Measurements from ENCODE around the gene HECA.
"Not testable (repeated sequence)": the region's sequence is repeated elsewhere in the genome, so short reads cannot be mapped to it uniquely, and the experiment has no call there.

Gene HECA, protein sequence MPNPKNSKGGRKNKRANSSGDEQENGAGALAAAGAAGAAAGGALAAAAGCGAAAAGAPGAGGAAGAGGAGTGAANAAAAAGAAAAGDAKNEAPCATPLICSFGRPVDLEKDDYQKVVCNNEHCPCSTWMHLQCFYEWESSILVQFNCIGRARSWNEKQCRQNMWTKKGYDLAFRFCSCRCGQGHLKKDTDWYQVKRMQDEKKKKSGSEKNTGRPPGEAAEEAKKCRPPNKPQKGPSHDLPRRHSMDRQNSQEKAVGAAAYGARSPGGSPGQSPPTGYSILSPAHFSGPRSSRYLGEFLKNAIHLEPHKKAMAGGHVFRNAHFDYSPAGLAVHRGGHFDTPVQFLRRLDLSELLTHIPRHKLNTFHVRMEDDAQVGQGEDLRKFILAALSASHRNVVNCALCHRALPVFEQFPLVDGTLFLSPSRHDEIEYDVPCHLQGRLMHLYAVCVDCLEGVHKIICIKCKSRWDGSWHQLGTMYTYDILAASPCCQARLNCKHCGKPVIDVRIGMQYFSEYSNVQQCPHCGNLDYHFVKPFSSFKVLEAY

DNA sequence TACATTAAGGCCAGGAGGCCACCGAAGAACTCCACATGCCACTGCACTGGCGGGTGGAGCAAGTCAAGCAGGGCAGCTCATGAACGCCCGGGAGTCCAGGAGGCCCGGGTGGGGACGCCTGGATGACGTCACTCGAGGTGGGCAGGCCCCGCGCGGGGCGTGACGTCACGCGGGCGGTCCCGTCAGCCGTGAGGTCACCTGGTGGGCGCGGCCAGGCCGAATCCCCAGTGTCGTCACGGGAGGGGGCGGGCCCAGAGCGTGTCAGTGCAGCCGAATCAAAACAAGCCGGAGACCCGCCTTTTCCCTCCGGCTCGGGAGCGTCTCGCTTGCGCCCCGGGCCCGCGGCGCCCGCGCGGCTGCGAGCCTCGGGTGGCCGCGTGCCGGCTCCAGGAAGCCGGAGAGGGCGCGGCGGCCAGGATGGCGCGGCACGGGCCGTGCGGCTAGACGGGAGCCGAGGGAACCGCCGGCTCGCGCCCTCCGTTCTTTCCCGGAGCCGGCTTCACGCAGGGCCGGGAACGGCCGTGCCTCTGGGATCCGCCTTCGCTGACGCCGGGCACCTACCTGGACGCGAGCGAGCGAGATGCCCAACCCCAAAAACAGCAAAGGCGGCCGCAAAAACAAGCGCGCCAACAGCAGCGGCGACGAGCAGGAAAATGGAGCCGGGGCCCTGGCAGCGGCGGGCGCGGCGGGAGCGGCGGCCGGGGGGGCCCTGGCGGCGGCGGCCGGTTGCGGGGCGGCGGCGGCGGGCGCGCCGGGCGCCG lies at the start of gene HECA:
TSS of gene HECA (plus strand) at position 264 of the 761 bp plus-strand sequence. CDS start at position 581, 317 bp downstream.
- peak; percentile 100 for DNase-seq

DNA sequence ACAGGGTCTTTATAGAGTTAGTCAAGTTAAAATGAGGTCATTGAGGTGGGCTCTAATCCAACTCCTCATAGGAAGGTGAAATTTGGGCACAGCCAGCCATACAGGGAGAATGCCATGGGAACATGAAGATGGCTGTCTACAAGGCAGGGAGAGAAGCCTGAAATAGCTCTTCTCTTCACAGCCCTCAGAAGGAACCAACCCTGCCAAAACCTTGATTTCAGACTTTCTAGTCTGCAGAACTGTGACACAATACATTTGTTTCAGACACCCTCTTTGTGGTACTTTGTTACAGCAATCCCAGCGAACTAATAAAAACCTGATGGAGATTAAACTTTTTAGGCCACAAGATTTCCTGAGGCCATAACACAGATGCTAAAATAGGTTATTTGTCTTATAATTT lies 43.1 kb upstream of the HECA start:
- DNase-seq, result no peak

DNA sequence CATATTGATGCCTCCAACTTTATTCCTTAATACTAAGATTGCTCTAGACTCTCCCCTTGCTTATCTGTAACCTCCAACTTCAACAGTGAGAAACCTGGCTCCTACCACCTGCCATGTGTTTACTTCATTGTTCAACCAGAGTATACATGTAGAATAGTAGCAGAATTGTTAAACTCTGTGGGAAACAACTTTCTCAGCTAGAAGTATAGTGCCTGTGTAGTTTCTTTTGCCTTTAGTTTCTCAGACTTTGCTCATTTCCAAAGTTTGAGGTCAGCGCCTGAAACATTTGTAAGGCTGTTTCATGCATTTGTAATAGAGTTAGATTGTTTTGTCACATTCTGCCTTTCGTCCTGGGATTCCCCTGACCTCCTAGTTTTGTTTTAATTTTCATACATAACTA lies 34.9 kb upstream of the HECA start:
- DNase-seq, result no peak

DNA sequence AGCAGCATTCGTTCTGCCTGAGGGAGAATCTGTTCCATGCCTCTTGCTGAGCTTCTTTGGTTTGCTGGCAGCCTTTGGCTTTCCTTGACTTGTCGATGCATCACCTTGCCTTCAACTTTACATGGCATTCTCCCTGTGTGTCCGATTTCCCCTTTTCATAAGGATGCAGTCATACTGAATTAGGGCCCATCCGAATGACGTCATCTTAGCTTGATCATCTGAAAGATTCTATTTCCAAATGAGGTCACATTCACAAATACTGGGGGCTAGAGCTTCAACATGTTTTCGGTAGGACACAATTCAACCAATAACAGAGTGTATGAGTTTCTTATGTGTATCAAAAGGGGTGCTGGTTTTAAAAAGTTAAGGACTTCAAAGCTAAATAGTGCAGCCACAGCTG lies 27.8 kb upstream of the HECA start:
- no peak for DNase-seq

DNA sequence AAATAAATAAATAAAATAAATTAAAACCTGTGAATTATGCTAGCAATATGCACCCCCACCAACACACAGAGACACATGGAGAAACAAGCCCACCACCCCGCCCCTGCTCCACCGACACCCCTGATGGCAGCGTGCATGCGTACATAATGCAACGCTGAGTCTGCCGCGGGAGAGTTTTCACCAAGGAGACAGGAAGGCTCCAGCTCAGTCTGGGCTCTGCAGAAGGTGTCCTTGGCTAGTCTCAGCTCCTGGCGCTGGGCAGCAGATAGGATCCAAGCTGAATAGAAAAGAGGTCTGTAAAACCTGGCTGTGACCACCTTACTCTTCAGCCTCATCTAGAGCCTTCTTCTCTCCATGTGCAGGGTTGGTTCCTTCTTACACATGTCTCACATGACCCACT lies 26.5 kb upstream of the HECA start:
- no peak for DNase-seq

DNA sequence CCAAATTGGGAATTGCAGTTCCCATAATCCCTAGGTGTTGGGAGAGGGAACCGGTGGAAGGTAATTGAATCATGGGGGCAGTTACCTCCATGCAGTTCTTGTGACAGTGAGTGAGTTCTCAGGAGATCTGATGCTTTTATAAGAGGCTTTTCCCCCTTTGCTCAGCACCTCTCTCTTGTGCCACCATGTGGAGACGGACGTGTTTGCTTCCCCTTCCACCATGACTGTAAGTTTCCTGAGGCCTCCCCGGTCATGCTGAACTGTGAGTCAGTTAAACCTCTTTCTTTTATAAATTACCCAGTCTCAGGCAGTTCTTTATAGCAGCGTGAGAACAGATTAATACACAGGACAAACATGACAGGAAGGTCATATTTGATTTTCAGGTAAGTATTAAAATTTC lies 25.3 kb upstream of the HECA start:
- no peak for DNase-seq

DNA sequence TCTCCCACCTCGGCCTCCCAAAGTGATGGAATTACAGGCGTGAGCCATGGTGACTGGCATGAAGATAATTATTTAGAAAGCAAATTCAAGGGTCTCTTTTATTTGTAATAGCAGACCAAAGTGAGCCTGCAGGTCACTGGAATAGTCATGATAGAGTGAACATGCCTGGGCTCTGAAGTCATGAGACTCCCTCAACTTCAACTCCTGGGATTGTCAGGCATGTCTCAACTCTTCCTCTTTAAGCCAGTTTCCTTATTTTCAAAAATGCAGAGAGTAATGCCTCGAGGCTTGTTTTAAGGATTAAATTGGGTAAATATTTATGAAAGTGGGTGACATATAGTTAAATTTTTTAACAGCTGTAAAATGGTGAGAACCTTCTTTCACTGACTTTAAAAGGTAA lies 22.7 kb upstream of the HECA start:
- DNase-seq, result no peak

DNA sequence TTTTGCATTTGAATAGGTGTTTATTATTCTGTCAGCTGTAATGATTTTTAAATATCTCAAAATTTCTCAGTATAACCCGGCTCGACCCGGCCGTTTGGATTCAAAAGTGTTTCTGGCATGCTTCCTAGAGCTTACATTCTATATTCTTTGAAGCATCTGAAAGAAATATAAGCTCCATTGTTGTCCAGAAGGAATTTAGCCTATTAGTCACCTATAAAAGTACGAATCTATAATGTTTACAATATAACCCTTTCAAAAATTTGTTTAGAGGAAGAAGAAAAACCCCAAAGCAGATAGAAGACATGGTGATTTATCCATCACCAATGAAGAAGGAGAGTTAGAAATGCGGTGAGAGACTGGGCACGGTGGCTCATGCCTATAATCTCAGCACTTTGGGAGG lies 22.3 kb upstream of the HECA start:
- DNase-seq, result no peak

DNA sequence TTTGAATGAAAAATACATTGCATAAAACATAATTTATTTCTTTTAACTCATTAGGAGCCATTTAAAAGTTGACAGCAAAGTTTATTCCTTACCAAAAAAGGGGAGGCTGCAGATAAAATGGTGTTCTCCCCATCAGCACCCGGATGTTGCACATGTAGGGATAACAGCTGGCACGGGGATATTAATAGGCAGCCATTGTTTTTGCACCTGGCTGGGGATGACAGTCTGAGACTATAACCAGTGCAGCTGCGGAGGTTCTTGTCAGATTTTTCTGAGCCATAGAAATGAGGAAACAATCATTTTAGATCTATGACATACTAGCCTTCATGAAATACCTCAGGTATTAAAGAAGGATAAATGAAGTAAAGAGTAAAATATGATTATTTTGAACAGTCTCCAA lies 20.1 kb upstream of the HECA start:
- DNase-seq, result no peak

DNA sequence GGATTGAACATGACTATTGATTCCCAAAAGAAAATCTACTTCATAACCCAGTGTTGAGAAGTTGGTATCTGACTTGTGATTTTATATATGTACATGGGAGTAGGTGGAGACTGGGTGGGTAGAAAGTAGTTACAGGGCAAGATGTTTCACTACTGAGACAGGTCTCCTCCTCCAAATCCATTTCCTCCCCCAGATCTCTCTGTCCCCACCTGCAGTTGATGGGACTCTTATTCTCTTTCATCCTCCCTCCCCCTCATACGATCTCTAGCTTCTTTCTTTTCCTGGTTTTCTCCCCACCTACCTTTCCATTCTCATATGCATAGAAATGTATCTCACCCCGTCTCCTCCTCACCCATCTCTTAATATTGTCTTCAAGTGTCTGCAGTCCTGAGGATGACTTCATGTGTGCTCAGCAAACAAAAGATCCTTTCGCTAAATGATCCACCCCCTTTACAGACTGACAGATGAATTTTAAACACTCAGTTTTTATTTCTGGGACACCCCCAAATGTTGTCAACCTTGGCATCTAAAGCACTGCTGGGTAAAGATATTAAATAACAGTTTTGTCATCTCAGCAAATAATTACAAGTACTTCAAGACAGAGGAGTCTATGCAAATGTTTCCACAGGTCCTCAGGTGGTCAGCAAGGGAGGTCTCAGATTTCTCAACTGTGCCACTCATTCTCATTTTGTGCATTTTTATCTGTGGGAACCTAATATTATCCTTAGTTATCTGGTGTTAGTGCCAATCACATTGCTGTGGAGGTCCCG lies 18.7 kb upstream of the HECA start:
- no peak for DNase-seq

DNA sequence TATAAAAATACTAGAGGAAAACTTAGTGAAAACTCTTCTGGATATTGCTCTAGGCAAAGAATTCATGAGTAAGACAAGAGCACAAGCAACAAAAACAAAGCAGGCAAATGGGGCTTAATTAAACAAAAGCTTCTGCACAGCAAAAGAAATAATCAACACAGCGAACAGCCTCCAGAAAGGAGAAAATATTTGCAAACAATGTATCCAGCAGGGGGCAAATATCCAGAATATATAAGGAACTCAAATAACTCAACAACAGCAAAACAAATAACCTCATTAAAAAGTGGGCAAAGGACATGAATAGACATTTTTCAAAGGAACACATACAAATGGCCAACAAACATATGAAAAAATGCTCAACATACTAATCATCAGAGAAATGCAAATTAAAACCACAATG lies 17.1 kb upstream of the HECA start:
- no peak for DNase-seq

DNA sequence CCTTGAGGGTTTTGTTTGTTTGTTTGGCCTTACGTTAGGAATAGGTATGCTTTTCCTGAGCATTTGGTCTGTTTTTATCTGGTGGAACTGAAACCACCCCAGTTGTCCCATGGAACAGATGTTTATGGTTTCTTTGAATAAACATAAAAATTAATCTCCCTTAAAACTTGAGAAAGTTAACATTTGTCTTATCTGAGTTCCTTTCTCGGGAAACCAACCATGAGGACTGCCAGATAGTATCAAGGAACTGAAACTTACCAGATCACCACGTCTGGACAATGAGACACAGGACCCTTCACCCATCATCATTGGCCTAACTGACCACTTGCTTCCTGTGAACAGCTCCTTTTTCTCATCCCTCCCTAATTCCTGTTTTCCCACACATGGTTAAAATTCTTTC lies 15.3 kb upstream of the HECA start:
- no peak for DNase-seq

DNA sequence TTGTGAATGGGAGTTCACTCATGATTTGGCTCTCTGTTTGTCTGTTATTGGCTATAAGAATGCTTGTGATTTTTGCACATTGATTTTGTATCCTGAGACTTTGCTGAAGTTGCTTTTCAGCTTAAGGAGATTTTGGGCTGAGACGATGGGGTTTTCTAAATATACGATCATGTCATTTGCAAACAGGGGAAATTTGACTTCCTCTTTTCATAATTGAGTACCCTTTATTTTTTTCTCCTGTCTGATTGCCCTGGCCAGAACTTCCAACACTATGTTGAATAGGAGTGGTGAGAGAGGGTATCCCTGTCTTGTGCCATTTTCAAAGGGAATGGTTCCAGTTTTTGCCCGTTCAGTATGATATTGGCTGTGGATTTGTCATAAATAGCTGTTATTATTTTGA lies 12.1 kb upstream of the HECA start:
- not testable (repeated sequence) for DNase-seq

DNA sequence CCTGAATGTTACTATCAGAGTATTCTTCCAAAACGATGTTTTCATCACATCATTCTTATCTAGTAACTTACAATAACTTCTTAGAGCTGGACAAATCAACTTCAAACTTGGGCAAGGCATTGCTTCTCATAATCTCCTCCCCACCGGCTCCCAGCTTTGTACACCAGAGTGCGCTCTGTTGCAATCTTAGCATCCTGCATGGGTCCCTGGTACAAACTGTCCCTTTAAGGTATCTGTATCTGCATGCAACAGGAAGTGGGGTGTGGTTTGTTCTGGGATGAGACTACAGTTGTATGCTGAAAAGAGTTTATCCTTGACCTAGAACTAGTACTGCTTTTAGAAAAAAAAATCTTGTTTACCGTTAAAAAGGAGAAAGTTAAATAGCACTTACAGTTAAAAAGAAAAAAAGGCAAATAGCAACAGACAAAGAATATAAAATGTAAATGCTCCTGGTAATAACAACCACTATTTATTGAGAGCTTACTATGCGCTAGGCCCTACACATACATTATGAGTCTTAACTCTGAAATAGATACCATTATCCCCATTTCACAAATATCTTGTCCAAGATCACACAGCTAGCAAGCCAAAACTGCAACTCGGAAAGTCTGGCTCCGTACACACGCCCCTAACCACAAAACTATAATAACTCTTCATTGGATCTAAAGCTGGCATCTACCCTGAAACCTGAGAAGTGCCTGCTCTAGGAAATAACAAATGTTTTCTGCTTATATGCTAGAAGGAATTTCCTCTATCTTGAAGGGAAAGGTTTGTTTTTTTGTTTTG lies 9.8 kb upstream of the HECA start:
- peak; percentile 82 for DNase-seq

DNA sequence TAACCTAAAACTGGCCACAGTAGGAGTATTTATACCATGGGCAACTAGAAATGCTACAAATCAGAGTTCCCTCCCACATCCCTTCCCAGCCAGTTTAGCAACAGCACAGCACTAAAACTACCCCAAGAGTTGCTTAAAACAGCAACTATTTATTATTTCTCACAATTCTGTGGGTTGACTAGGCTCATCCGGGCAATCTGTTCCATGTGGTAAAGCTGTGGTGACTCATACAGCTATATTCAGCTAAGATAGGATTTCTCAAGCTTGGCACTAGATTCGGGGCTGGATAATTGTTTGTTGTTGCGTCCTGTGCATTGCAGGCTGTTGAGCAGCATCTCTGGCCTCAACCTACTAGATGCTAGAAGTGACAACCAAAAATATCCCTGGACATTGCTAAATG lies 8.6 kb upstream of the HECA start:
- DNase-seq, result no peak

DNA sequence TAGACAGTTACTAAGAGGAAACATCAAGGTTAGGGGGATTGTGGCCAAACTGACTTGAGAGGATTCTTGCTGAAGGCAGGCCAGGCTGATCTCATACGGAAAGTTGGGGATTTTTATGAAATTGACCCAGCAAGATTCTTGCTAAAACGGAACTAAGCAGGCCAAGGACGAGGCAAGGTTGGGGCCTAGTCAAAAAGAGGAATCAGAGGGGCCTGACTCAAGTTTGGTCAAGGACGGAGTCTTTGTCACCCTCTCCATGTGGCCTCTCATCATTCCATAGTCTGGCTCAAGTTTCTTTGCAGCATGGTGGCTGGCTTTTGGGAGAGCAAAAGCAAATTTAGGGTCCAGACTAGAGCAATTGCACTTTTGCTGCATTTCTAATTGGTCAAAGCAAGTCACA lies 7.9 kb upstream of the HECA start:
- no peak for DNase-seq

DNA sequence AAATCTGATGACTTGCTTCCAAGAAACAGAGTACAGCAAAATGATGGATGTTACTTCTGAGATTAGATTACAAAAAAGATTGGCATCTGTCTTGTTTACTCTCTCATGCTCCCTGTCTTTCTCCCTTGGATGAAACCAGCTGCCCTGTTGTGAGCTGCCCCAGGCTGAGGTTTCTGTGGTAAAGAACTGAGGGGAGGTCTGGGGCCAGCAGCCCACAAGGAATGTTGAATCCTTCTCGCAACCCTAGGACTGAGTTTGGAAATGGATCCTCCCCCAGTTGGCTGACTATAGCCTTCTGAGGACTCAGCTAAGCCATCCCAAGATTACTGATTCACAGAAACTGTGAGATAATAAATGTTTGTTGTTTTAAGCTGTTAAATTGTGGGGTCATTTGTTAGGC lies 5.6 kb upstream of the HECA start:
- DNase-seq, result no peak

DNA sequence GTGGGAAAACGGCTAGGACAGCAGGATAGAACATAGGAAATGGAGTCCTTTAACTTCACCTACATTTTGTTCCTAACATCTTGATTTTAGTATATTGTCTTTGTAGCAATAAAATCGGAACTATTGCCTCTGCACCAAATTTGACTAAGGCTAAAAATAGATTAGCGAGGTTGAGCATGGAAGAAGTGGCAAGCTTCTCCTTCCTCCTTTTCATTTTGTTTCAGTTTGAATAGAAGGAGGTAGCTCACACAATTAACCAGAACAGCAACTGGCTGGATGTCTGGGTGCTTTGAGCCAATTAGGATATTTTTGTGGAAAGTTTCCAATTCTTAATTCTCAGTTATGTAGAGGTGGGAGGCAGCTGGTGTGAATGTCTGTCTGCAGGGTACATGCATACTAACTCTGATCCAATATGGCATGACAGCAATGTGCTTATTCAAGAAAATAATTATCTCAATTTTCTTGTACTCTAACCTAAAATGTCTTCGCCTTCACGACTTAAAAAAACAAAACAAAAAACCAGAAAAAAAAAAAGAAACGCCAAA lies 3.1 kb upstream of the HECA start:
- no peak for DNase-seq

DNA sequence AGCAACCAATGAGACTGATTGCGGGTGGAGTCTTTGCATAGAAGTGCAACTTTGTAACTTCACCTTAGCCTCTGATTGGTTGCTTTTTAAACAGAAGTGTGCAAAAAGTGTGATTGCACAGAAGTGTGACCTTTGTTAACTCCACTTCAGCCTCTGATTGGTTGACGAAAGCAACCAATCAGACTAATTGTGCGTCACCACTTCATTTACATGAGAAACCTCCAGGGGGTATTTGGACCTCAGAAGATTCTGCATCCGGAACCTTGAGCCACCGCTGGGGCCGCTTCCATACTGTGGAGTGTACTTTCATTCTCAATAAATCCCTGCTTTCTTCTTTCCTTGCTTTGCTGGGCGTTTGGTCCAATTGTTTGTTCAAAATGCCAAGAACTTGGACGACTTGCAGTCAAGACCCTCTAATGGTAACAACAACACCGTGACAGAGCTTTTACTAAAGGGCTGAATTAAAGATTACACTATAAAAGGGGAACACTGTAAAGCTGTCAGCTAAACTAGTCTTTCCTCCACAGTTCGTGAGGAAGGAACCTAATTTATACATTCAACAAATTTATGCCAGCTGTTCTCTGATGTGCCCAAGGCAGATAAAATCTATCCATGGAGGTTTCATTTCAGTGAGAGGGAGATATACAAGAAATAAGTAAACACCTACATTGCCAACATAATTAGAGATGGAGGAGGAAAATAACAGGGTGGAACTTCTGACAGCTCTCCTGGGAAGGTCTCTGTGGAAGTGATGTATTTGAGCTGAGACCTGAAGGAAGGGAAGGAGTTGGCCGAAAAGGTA lies 1.4 kb upstream of the HECA start:
- DNase-seq, result no peak

DNA sequence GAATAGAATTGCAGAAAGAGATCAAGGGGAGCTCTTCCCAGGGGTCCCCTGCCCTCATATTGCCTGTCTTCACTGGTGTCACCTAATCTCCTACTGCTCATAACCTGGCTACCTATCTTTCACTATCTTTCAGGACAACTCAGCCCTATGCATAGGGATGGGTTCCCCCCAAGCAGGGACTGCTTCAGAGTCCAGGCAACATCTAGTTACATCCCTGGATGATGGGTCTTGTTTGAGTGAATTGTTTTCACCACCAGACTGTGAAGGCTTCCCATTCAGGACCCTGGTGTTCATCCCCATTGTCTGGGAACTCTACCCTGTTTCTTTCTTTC lies 850 bp upstream of the HECA start:
- DNase-seq, result no peak
